ENCODE data around the gene GUCY2D. TPM values are rescaled to one million over a fixed set of nuclear protein-coding genes. Genes with fewer than 3 reads are reported as not detected.

The GUCY2D gene
- total RNA-seq, 1 experiment from 2014 or later: 1.7 TPM

GRCh38 chr17:7977805-7978204, 24.6 kb upstream of the GUCY2D start:
- Histone ChIP-seq H3K4me3 (ENCODE audit: low read depth, low read length) (no peak overlapping the region), H3K36me3 (ENCODE audit: control insufficient read depth, insufficient read depth, low read length) (no peaks in the 10 kb centered on the region), H3K27me3 (replicated peaks; ENCODE audit: control insufficient read depth, insufficient read depth, low read length) (no peaks in the 10 kb centered on the region), H3K4me1 (no peaks in the 10 kb centered on the region), H3K9me3 (no peaks in the 10 kb centered on the region)
- DNase-seq: no peak
- H3K4me3 Mint-ChIP-seq (ENCODE audit: unreplicated experiment): no peak overlapping the region
- H3K36me3 Mint-ChIP-seq (ENCODE audit: insufficient read depth, unreplicated experiment): no peaks in the 10 kb centered on the region
- CTCF ChIA-PET: no interaction called here
- intact Hi-C loops (cut with micrococcal nuclease; ENCODE audit: unreplicated experiment): no loop called here
- H3K27ac Mint-ChIP-seq (ENCODE audit: unreplicated experiment): no peak overlapping the region
- TF ChIP-seq, protein P1, sequence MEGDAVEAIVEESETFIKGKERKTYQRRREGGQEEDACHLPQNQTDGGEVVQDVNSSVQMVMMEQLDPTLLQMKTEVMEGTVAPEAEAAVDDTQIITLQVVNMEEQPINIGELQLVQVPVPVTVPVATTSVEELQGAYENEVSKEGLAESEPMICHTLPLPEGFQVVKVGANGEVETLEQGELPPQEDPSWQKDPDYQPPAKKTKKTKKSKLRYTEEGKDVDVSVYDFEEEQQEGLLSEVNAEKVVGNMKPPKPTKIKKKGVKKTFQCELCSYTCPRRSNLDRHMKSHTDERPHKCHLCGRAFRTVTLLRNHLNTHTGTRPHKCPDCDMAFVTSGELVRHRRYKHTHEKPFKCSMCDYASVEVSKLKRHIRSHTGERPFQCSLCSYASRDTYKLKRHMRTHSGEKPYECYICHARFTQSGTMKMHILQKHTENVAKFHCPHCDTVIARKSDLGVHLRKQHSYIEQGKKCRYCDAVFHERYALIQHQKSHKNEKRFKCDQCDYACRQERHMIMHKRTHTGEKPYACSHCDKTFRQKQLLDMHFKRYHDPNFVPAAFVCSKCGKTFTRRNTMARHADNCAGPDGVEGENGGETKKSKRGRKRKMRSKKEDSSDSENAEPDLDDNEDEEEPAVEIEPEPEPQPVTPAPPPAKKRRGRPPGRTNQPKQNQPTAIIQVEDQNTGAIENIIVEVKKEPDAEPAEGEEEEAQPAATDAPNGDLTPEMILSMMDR (IDR thresholded peaks at IDR 0.05; ENCODE audit: insufficient read depth in 1 of 2, low read depth in 1 of 2, low read length in 1 of 2, severe bottlenecking in 1 of 2, unreplicated experiment in 1 of 2): no peak
- no TSS peak for BruUV-seq (replicated peaks)
- H3K9me3 Mint-ChIP-seq (ENCODE audit: unreplicated experiment): peaks cover 11% of the 10 kb centered on the region
- no peaks in the 10 kb centered on the region for H3K27me3 Mint-ChIP-seq (ENCODE audit: insufficient read depth, unreplicated experiment)
- POLR2A ChIA-PET: no interaction called here
- H3K4me1 Mint-ChIP-seq (ENCODE audit: low read depth, unreplicated experiment): no peaks in the 10 kb centered on the region

DNA sequence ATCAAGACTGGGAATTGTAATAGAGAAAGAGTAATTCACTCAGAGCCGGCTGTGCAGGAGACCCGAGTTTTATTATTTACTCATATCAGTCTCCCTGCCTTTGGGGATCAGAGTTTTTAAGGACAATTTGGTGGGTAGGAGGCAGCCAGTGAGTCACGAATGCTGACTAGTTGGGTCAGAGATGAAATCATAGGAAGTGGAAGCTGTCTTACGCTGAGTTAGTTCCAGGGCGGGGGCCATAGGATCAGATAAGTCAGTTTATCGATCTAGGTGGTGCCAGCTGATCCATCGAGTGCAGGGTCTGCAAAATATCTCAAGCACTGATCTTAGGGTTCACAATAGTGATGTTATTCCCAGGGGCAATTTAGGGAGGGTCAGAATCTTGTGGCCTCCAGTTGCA, 20.2 kb upstream of the GUCY2D start:
- Histone ChIP-seq H3K9me3 (no peaks in the 10 kb centered on the region), H3K27me3 (replicated peaks; ENCODE audit: control insufficient read depth, insufficient read depth, low read length) (no peaks in the 10 kb centered on the region), H3K4me1 (no peaks in the 10 kb centered on the region), H3K36me3 (ENCODE audit: control insufficient read depth, insufficient read depth, low read length) (no peaks in the 10 kb centered on the region), H3K4me3 (ENCODE audit: low read depth, low read length) (no peak overlapping the region)
- no peaks in the 10 kb centered on the region for H3K27me3 Mint-ChIP-seq (ENCODE audit: insufficient read depth, unreplicated experiment)
- intact Hi-C loops (cut with micrococcal nuclease; ENCODE audit: unreplicated experiment): loop anchor here (10.0 kb wide), 1 partner anchor 237 kb away; no protein-coding TSS in a partner anchor
- BruUV-seq (replicated peaks): no TSS peak
- no peaks in the 10 kb centered on the region for H3K4me1 Mint-ChIP-seq (ENCODE audit: low read depth, unreplicated experiment)
- H3K9me3 Mint-ChIP-seq (ENCODE audit: unreplicated experiment): no peaks in the 10 kb centered on the region
- H3K4me3 Mint-ChIP-seq (ENCODE audit: unreplicated experiment): no peak overlapping the region
- TF ChIP-seq, protein P1 (IDR thresholded peaks at IDR 0.05; ENCODE audit: insufficient read depth in 1 of 2, low read depth in 1 of 2, low read length in 1 of 2, severe bottlenecking in 1 of 2, unreplicated experiment in 1 of 2): no peak
- ChIA-PET CTCF (interaction anchor here (0.5 kb wide), 1 partner anchor 12 kb away, joined by 3 read pairs; no protein-coding TSS in a partner anchor), POLR2A (no interaction called here)
- H3K36me3 Mint-ChIP-seq (ENCODE audit: insufficient read depth, unreplicated experiment): no peaks in the 10 kb centered on the region
- DNase-seq: no peak
- no peak overlapping the region for H3K27ac Mint-ChIP-seq (ENCODE audit: unreplicated experiment)

DNA sequence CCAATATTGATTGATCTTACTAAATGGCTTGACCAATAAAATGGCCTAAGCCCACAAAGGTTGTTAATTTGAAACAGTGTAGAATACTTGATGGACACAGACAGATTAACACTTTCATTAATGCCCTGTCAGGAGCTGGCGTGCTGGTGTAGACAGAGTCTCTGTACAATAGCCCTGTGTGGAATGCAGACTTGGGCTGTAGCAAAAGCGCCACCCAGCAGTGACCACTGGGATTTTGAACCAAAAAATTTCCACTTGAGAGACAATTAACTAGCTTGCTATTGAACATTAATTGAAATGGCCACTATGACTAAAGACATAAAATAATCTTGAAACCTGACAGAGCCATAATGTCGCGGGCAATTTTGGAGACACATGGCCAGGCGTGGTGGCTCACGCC, 19.7 kb upstream of the GUCY2D start:
- Histone ChIP-seq H3K27me3 (replicated peaks; ENCODE audit: control insufficient read depth, insufficient read depth, low read length) (no peaks in the 10 kb centered on the region), H3K4me1 (no peaks in the 10 kb centered on the region), H3K9me3 (no peaks in the 10 kb centered on the region), H3K36me3 (ENCODE audit: control insufficient read depth, insufficient read depth, low read length) (no peaks in the 10 kb centered on the region), H3K4me3 (ENCODE audit: low read depth, low read length) (no peak overlapping the region)
- ChIA-PET CTCF (interaction anchor here (0.7 kb wide), 1 partner anchor 239 kb away, joined by 3 read pairs; no protein-coding TSS in a partner anchor), POLR2A (no interaction called here)
- H3K27me3 Mint-ChIP-seq (ENCODE audit: insufficient read depth, unreplicated experiment): no peaks in the 10 kb centered on the region
- no peaks in the 10 kb centered on the region for H3K9me3 Mint-ChIP-seq (ENCODE audit: unreplicated experiment)
- H3K4me1 Mint-ChIP-seq (ENCODE audit: low read depth, unreplicated experiment): no peaks in the 10 kb centered on the region
- no peak overlapping the region for H3K4me3 Mint-ChIP-seq (ENCODE audit: unreplicated experiment)
- TF ChIP-seq, protein P1 (IDR thresholded peaks at IDR 0.05; ENCODE audit: insufficient read depth in 1 of 2, low read depth in 1 of 2, low read length in 1 of 2, severe bottlenecking in 1 of 2, unreplicated experiment in 1 of 2): no peak
- no peaks in the 10 kb centered on the region for H3K36me3 Mint-ChIP-seq (ENCODE audit: insufficient read depth, unreplicated experiment)
- no peak for DNase-seq
- intact Hi-C loops (cut with micrococcal nuclease; ENCODE audit: unreplicated experiment): loop anchor here (10.0 kb wide), 1 partner anchor 238 kb away; no protein-coding TSS in a partner anchor
- no TSS peak for BruUV-seq (replicated peaks)
- H3K27ac Mint-ChIP-seq (ENCODE audit: unreplicated experiment): no peak overlapping the region

Measured in Caco-2 (cell line).